ENCODE results near the gene DNHD1. TPM values are rescaled to one million over a fixed set of nuclear protein-coding genes. Genes with fewer than 3 reads are reported as not detected.

The DNHD1 gene
- total and polyA plus RNA-seq, 2 of the 13 experiments (the other 11 are each of a cell fraction or from before 2014, with no cell fraction given) = 2.7 to 9.3 TPM

DNA sequence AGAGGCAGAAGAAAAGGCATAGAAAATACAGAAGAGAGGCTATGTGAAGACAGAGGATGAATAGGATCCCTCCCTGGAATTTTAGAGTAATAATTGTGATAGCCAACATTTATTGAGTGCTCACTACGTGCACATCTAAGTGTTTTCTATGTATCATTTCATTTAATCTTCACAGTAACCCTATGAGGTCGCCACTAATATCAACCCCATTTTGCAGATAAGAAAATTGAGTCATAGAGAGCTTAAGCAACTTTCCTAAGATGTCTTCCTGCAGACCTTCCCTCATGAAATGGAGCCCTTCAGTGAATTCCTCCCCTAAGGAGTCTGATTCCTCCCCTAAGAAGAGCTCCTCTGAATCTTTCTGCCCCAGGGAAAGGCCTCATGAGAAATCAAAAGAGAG, 68.2 kb downstream of the DNHD1 start (continued):
- TF ChIP-seq, protein P1, sequence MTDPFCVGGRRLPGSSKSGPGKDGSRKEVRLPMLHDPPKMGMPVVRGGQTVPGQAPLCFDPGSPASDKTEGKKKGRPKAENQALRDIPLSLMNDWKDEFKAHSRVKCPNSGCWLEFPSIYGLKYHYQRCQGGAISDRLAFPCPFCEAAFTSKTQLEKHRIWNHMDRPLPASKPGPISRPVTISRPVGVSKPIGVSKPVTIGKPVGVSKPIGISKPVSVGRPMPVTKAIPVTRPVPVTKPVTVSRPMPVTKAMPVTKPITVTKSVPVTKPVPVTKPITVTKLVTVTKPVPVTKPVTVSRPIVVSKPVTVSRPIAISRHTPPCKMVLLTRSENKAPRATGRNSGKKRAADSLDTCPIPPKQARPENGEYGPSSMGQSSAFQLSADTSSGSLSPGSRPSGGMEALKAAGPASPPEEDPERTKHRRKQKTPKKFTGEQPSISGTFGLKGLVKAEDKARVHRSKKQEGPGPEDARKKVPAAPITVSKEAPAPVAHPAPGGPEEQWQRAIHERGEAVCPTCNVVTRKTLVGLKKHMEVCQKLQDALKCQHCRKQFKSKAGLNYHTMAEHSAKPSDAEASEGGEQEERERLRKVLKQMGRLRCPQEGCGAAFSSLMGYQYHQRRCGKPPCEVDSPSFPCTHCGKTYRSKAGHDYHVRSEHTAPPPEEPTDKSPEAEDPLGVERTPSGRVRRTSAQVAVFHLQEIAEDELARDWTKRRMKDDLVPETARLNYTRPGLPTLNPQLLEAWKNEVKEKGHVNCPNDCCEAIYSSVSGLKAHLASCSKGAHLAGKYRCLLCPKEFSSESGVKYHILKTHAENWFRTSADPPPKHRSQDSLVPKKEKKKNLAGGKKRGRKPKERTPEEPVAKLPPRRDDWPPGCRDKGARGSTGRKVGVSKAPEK (CRISPR knock-in tag; IDR thresholded peaks at IDR 0.05; ENCODE audit: borderline replicate concordance) = no peak
- TF ChIP-seq MAFK (conservative IDR thresholded peaks at IDR 0.05 in 1 of 2, IDR thresholded peaks at IDR 0.05 in 1 of 2; ENCODE audit: low read length in 2 of 2) (no peak), NCOA2 (CRISPR knock-in tag; IDR thresholded peaks at IDR 0.05) (no peak), STAG1 (CRISPR knock-in tag; IDR thresholded peaks at IDR 0.05) (no peak), MBNL3 (CRISPR knock-in tag; conservative IDR thresholded peaks at IDR 0.05) (no peak), FOSL2 (CRISPR knock-in tag; IDR thresholded peaks at IDR 0.05) (no peak)
- TF ChIP-seq, protein P2, sequence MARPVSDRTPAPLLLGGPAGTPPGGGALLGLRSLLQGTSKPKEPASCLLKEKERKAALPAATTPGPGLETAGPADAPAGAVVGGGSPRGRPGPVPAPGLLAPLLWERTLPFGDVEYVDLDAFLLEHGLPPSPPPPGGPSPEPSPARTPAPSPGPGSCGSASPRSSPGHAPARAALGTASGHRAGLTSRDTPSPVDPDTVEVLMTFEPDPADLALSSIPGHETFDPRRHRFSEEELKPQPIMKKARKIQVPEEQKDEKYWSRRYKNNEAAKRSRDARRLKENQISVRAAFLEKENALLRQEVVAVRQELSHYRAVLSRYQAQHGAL (CRISPR knock-in tag; IDR thresholded peaks at IDR 0.05; ENCODE audit: not compliant biosample characterization) = no peak

DNA sequence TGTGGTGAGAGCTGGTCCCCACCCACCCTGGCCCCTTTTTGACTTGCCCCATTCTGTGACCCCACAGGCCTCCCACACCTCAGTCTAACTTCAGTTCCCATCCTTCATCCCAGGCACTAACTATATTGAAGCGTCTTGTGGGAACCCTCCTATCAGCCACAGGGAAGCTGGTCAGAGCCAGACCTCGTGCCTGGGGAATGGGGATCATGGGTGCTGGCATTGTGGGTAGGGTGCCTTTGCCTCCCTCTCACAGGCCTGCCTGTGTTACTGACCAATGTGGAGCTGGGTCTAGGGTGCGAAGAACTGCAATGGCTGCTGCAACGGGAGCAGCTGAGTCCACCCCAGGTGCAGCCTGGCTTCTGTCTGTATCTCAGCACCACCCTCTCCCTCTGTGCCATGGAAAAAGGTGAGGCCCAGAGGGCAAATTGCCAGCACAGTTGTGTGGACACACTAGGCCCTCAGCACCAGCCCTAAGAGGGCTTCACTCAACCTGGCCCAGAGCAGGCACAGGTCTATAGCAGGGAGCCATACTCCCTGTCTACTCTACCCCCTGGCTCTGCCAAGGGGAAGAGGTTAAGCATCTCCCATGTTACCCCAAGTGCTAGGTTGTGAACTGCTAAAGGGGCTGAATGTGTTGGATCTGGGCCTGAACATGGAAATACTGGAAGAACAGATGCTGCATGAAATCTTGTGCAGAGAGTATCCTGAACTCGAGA, 69.1 kb downstream of the DNHD1 start:
- Histone ChIP-seq H3K9me3 (ENCODE audit: low read length) (no peaks in the 10 kb centered on the region), H3K27ac (ENCODE audit: extremely low read length, insufficient read depth, low read length) (no peak overlapping the region), H3K4me2 (ENCODE audit: low read depth, low read length) (no peak overlapping the region), H2AFZ (ENCODE audit: low read length) (no peak overlapping the region), H3K27me3 (ENCODE audit: control insufficient read depth in 1 of 2, insufficient read depth in 2 of 2, low read length in 2 of 2) (no peaks in the 10 kb centered on the region), H3K9ac (ENCODE audit: insufficient read depth, low read depth, low read length) (no peak overlapping the region), H4K20me1 (ENCODE audit: insufficient read depth, low read length) (no peaks in the 10 kb centered on the region), H3K4me1 (ENCODE audit: insufficient read depth, low read length) (no peaks in the 10 kb centered on the region), H3K36me3 (replicated peaks in 1 of 2; ENCODE audit: control insufficient read depth in 1 of 2, insufficient read depth in 2 of 2, low read length in 2 of 2) (no peaks in the 10 kb centered on the region), H3K4me3 (replicated peaks in 1 of 3; ENCODE audit: insufficient read depth in 1 of 3, low read depth in 2 of 3, low read length in 3 of 3) (no peak overlapping the region), H3K79me2 (ENCODE audit: insufficient read depth, low read length) (no peaks in the 10 kb centered on the region)
- CTCF ChIA-PET (ENCODE audit: low intra/inter-chr PET ratio, low total read pairs) = no interaction called here
- ATAC-seq (no peak), DNase-seq (ENCODE audit: low spot score) (no peak), FAIRE-seq (no peak)
- WGBS (ENCODE audit: low lambda C conversion rate) = 97% methylated on average over 5 of the region's 5 CpGs
- POLR2A ChIA-PET = no interaction called here
- no TSS peak for BruUV-seq (replicated peaks)
- TF ChIP-seq, protein P3, sequence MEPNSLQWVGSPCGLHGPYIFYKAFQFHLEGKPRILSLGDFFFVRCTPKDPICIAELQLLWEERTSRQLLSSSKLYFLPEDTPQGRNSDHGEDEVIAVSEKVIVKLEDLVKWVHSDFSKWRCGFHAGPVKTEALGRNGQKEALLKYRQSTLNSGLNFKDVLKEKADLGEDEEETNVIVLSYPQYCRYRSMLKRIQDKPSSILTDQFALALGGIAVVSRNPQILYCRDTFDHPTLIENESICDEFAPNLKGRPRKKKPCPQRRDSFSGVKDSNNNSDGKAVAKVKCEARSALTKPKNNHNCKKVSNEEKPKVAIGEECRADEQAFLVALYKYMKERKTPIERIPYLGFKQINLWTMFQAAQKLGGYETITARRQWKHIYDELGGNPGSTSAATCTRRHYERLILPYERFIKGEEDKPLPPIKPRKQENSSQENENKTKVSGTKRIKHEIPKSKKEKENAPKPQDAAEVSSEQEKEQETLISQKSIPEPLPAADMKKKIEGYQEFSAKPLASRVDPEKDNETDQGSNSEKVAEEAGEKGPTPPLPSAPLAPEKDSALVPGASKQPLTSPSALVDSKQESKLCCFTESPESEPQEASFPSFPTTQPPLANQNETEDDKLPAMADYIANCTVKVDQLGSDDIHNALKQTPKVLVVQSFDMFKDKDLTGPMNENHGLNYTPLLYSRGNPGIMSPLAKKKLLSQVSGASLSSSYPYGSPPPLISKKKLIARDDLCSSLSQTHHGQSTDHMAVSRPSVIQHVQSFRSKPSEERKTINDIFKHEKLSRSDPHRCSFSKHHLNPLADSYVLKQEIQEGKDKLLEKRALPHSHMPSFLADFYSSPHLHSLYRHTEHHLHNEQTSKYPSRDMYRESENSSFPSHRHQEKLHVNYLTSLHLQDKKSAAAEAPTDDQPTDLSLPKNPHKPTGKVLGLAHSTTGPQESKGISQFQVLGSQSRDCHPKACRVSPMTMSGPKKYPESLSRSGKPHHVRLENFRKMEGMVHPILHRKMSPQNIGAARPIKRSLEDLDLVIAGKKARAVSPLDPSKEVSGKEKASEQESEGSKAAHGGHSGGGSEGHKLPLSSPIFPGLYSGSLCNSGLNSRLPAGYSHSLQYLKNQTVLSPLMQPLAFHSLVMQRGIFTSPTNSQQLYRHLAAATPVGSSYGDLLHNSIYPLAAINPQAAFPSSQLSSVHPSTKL (CRISPR knock-in tag; IDR thresholded peaks at IDR 0.05) = no peak
- in situ Hi-C loops (cut with HindIII; ENCODE audit: extremely low pct_ligation_motif_present, low pct_unique_long_range_greater_than_20kb) = no loop called here
- intact Hi-C loops (cut with micrococcal nuclease; ENCODE audit: unreplicated experiment) = no loop called here

All from HepG2 (cell line).